H9 (cell line): ENCODE results near the gene MRC1. TPM values are rescaled to one million over a fixed set of nuclear protein-coding genes. Genes with fewer than 3 reads are reported as not detected.
A peak's percentile ranks its signal among the peaks of the same experiment; 100 is the strongest.

ENCODE experiments used
- DNase-seq: peaks from one replicate; pipeline ENCODE4 v3.0.0-alpha.2; 2017
- H2AFZ ChIP-seq: one replicate; pipeline ENCODE4 v1.6.1; 2013; ENCODE audit warnings: mild to moderate bottlenecking, low read length, control low read depth, moderate library complexity
- H2AK5ac ChIP-seq: 2 replicates; pipeline ENCODE4 v1.6.1; 2013; ENCODE audit warnings: low read length, control low read depth, mixed read lengths; ENCODE audit not compliant: insufficient read length
- H2BK120ac ChIP-seq: one replicate; pipeline ENCODE4 v1.6.1; 2013; ENCODE audit warnings: low read depth, mild to moderate bottlenecking, low read length, control low read depth, inconsistent platforms; ENCODE audit not compliant: poor library complexity, severe bottlenecking
- H2BK12ac ChIP-seq: 2 replicates; pipeline ENCODE4 v1.6.1; 2013; ENCODE audit warnings: low read length, control low read depth, mixed read lengths, low read depth; ENCODE audit not compliant: insufficient read length
- H2BK15ac ChIP-seq: 2 replicates; pipeline ENCODE4 v1.6.1; 2013; ENCODE audit warnings: low read depth, low read length, control low read depth
- H2BK20ac ChIP-seq: one replicate; pipeline ENCODE4 v1.6.1; 2013; ENCODE audit warnings: low read depth, mild to moderate bottlenecking, low read length, control low read depth, inconsistent platforms; ENCODE audit not compliant: poor library complexity, severe bottlenecking
- H2BK5ac ChIP-seq: 2 replicates; pipeline ENCODE4 v1.6.1; 2013; ENCODE audit warnings: low read length, control low read depth, mixed read lengths; ENCODE audit not compliant: insufficient read length
- H3K14ac ChIP-seq: 2 replicates; pipeline ENCODE4 v1.6.1; 2013; ENCODE audit warnings: low read length, control low read depth; ENCODE audit not compliant: insufficient read depth
- H3K18ac ChIP-seq: 2 replicates; pipeline ENCODE4 v1.6.1; 2013; ENCODE audit warnings: low read depth, mild to moderate bottlenecking, mixed read lengths, low read length, control low read depth; ENCODE audit not compliant: insufficient read length
- H3K23ac ChIP-seq: 2 replicates; pipeline ENCODE4 v1.6.1; 2013; ENCODE audit warnings: low read length, control low read depth, mixed read lengths, low read depth; ENCODE audit not compliant: insufficient read length
- H3K23me2 ChIP-seq: 2 replicates; pipeline ENCODE4 v1.6.1; 2013; ENCODE audit warnings: low read depth, mild to moderate bottlenecking, mixed read lengths, low read length, control low read depth; ENCODE audit not compliant: insufficient read length, poor library complexity, severe bottlenecking
- H3K27ac ChIP-seq: 2 replicates; pipeline ENCODE4 v1.5.1; 2013; ENCODE audit warnings: low read length, control low read depth, mixed read lengths, low read depth; ENCODE audit not compliant: insufficient read length
- H3K27me3 ChIP-seq: 2 replicates; pipeline ENCODE4 v1.6.1; 2013; ENCODE audit warnings: low read length, control low read depth, inconsistent platforms; ENCODE audit not compliant: insufficient read depth
- H3K4ac ChIP-seq: 2 replicates; pipeline ENCODE4 v1.6.1; 2013; ENCODE audit warnings: low read depth, mild to moderate bottlenecking, control low read depth, inconsistent platforms, low read length, moderate library complexity
- H3K4me1 ChIP-seq: 2 replicates; pipeline ENCODE4 v1.6.1; 2013; ENCODE audit warnings: low read length, control low read depth, inconsistent platforms; ENCODE audit not compliant: insufficient read depth
- H3K4me2 ChIP-seq: 2 replicates; pipeline ENCODE4 v1.6.1; 2013; ENCODE audit warnings: low read length, control low read depth, mixed read lengths; ENCODE audit not compliant: insufficient read length, insufficient read depth
- H3K56ac ChIP-seq: 2 replicates; pipeline ENCODE4 v1.6.1; 2013; ENCODE audit warnings: low read depth, mild to moderate bottlenecking, mixed read lengths, low read length, control low read depth; ENCODE audit not compliant: insufficient read length
- H3K79me1 ChIP-seq: 2 replicates; pipeline ENCODE4 v1.6.1; 2013; ENCODE audit warnings: low read depth, mild to moderate bottlenecking, moderate library complexity, low read length, control low read depth, inconsistent platforms; ENCODE audit not compliant: insufficient read depth, poor library complexity, severe bottlenecking
- H3K79me2 ChIP-seq: 2 replicates; pipeline ENCODE4 v1.6.1; 2013; ENCODE audit warnings: low read length, control low read depth, inconsistent platforms; ENCODE audit not compliant: insufficient read depth
- H3K9ac ChIP-seq: 2 replicates; pipeline ENCODE4 v1.6.1; 2013; ENCODE audit warnings: low read length, control low read depth, mixed read lengths; ENCODE audit not compliant: insufficient read length; ENCODE audit errors: extremely low read depth
- H3K9me3 ChIP-seq: one replicate; pipeline ENCODE4 v1.6.1; 2013; ENCODE audit warnings: low read depth, low read length, inconsistent platforms; ENCODE audit not compliant: control insufficient read depth
- H3T11ph ChIP-seq: one replicate; pipeline ENCODE4 v1.6.1; 2013; ENCODE audit warnings: mild to moderate bottlenecking, low read length, control low read depth, inconsistent platforms
- H4K20me1 ChIP-seq: one replicate; pipeline ENCODE4 v1.6.1; 2013; ENCODE audit not compliant: control insufficient read depth, insufficient read length, insufficient read depth
- H4K5ac ChIP-seq: 2 replicates; pipeline ENCODE4 v1.6.1; 2013; ENCODE audit warnings: low read depth, mild to moderate bottlenecking, mixed read lengths, low read length, control low read depth; ENCODE audit not compliant: insufficient read length
- H4K8ac ChIP-seq: replicated peaks from 2 replicates; pipeline ENCODE4 v1.6.1; 2013; ENCODE audit warnings: low read length, control low read depth, mixed read lengths, low read depth; ENCODE audit not compliant: insufficient read length
- H4K91ac ChIP-seq: 2 replicates; pipeline ENCODE4 v1.6.1; 2013; ENCODE audit warnings: low read depth, mild to moderate bottlenecking, moderate library complexity, mixed read lengths, low read length, control low read depth; ENCODE audit not compliant: insufficient read length
- H3K27ac Mint-ChIP-seq, 3 experiments: 2 replicates in 2 of 3; 3 replicates in 1 of 3; pipeline ENCODE4 v1.8.0; 2020 to 2021; ENCODE audit warnings: mixed read lengths in 3 of 3, mild to moderate bottlenecking in 1 of 3, moderate library complexity in 1 of 3
- H3K27me3 Mint-ChIP-seq: 2 replicates; pipeline ENCODE4 v1.8.0; 2021; ENCODE audit warnings: low read depth, mild to moderate bottlenecking, moderate library complexity, mixed read lengths
- H3K36me3 Mint-ChIP-seq, 3 experiments: 2 replicates in 2 of 3; 3 replicates in 1 of 3; pipeline ENCODE4 v1.8.0; 2020 to 2021; ENCODE audit warnings: low read depth in 3 of 3, mixed read lengths in 3 of 3; ENCODE audit not compliant: insufficient read depth in 1 of 3
- H3K4me1 Mint-ChIP-seq, 2 experiments: 2 replicates each; pipeline ENCODE4 v1.8.0; 2020; ENCODE audit warnings: mixed read lengths in 2 of 2
- H3K4me3 Mint-ChIP-seq, 2 experiments: 2 replicates in 1 of 2; 3 replicates in 1 of 2; pipeline ENCODE4 v1.8.0; 2020 to 2021; ENCODE audit warnings: mild to moderate bottlenecking in 2 of 2, mixed read lengths in 2 of 2, moderate library complexity in 1 of 2
- H3K9me3 Mint-ChIP-seq, 2 experiments: 2 replicates in 1 of 2; 3 replicates in 1 of 2; pipeline ENCODE4 v1.8.0; 2020; ENCODE audit warnings: mild to moderate bottlenecking in 2 of 2, mixed read lengths in 2 of 2, moderate library complexity in 1 of 2
- WGBS: extraction: QIAGEN DNeasy Blood & Tissue Kit; methylation state at CpG from one replicate; pipeline ENCODE4 v1.1.7; 2013; ENCODE audit warnings: missing lambda C conversion rate, low lambda C conversion rate, mixed read lengths; ENCODE audit not compliant: insufficient read length; ENCODE audit errors: extremely low coverage; 5-methylcytosine and 5-hydroxymethylcytosine counted together
- total RNA-seq: library from RNA; stranded (reverse); gene quantifications from 2 replicates; pipeline ENCODE4 v1.2.1, GENCODE V29; 2021
- TF ChIP-seq, protein P1 (sequence below): fragments of 200-600 bp; sonication (generic); conservative IDR thresholded peaks from 3 replicates; pipeline ENCODE4 v1.8.0; 2021; ENCODE audit warnings: antibody characterized with exemption, mild to moderate bottlenecking

The MRC1 gene
- total RNA-seq, 1 experiment from 2014 or later: not detected

DNA sequence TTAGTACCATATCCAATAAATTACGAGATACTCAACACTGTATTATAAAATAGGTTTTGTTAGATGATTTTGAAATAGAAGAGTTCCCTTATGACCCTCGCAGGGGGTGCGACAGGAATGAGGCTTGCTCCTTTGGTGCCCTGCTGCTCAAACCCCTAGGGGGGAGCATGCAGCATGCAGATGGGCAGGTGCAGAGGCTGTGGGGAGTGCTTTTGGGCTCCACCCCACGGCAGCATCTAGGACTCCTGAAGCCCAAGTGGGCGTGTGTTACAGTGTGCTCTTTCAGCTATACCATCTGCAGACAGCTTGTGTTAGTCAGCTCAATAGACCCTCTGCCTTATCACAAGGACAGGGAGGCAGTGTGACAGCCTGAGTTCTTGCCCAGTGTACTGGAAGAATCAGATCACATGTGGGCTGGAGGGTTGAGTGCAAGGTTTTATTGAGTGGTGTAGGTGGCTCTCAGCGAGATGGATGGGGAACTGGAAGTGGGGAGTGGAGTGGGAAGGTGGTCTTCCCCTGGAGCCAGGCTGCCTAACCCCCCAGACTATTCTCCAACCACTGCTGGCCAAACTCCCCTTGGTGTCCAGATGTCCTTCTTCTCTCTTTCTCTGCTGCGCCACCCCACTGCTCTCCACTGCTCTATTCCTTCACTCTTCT lies 3.1 kb upstream of the MRC1 start:
- Histone ChIP-seq H3K79me1 (no peaks in the 10 kb centered on the region), H2AK5ac (no peak overlapping the region), H2BK15ac (no peak overlapping the region), H4K8ac (no peak overlapping the region), H3K23ac (no peak overlapping the region), H2BK5ac (no peak overlapping the region), H3K79me2 (no peaks in the 10 kb centered on the region), H2BK120ac (no peak overlapping the region), H2AFZ (no peak overlapping the region), H3K18ac (no peak overlapping the region), H3K9ac (no peak overlapping the region), H3K4me2 (no peak overlapping the region), H4K20me1 (no peaks in the 10 kb centered on the region), H2BK12ac (no peak overlapping the region), H4K91ac (no peak overlapping the region), H3K27me3 (no peaks in the 10 kb centered on the region), H4K5ac (no peak overlapping the region), H3T11ph (no peak overlapping the region), H3K4me1 (no peaks in the 10 kb centered on the region), H2BK20ac (no peak overlapping the region), H3K14ac (no peak overlapping the region), H3K56ac (no peak overlapping the region), H3K9me3 (no peaks in the 10 kb centered on the region), H3K23me2 (no peaks in the 10 kb centered on the region), H3K4ac (no peak overlapping the region), H3K27ac (no peak overlapping the region)
- H3K9me3 Mint-ChIP-seq: no peaks in the 10 kb centered on the region
- H3K4me1 Mint-ChIP-seq: peaks cover 12 to 14% of the 10 kb centered on the region in 2 experiments
- TF ChIP-seq, protein P1, sequence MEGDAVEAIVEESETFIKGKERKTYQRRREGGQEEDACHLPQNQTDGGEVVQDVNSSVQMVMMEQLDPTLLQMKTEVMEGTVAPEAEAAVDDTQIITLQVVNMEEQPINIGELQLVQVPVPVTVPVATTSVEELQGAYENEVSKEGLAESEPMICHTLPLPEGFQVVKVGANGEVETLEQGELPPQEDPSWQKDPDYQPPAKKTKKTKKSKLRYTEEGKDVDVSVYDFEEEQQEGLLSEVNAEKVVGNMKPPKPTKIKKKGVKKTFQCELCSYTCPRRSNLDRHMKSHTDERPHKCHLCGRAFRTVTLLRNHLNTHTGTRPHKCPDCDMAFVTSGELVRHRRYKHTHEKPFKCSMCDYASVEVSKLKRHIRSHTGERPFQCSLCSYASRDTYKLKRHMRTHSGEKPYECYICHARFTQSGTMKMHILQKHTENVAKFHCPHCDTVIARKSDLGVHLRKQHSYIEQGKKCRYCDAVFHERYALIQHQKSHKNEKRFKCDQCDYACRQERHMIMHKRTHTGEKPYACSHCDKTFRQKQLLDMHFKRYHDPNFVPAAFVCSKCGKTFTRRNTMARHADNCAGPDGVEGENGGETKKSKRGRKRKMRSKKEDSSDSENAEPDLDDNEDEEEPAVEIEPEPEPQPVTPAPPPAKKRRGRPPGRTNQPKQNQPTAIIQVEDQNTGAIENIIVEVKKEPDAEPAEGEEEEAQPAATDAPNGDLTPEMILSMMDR: peak; percentile 53; the same call in 2 of the 3 replicates
- DNase-seq: no peak
- no CpG with 5 or more reads among the region's 7 CpGs for WGBS
- H3K36me3 Mint-ChIP-seq: no peaks in the 10 kb centered on the region
- H3K27me3 Mint-ChIP-seq: no peaks in the 10 kb centered on the region
- 0 out of 7 replicates have a peak overlapping the region, but pooled peaks of 1 of the 3 experiments have one; percentile 51 for H3K27ac Mint-ChIP-seq
- no peak overlapping the region for H3K4me3 Mint-ChIP-seq
